DOHH2 (cell line): ENCODE data around the gene ZNF585A.
"Not testable (repeated sequence)": the region's sequence is repeated elsewhere in the genome, so short reads cannot be mapped to it uniquely, and the experiment has no call there.

Source experiments
- EZH2phosphoT487 ChIP-seq: fragments of 200-600 bp; sonication (generic); IDR thresholded peaks from 2 replicates; pipeline ENCODE4 v1.6.1; 2017; ENCODE audit warnings: borderline replicate concordance, mild to moderate bottlenecking, antibody characterized with exemption, low read length, moderate library complexity, mixed read lengths
- TF ChIP-seq, protein P1 (sequence below): fragments of 200-600 bp; sonication (generic); IDR thresholded peaks from one replicate; pipeline ENCODE4 v1.5.1; 2014; ENCODE audit warnings: antibody characterized with exemption, mild to moderate bottlenecking, low read depth, low read length; ENCODE audit not compliant: poor library complexity, severe bottlenecking

DNA sequence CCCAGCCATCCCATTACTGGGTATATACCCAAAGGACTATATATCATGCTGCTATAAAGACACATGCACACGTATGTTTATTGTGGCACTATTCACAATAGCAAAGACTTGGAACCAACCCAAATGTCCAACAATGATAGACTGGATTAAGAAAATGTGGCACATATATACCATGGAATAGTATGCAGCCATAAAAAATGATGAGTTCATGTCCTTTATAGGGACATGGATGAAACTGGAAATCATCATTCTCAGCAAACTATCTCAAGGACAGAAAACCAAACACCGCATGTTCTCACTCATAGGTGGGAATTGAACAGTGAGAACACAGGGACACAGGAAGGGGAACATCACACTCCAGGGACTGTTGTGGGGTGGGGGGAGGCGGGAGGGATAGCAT, 50.4 kb downstream of the ZNF585A start:
- TF ChIP-seq, protein P1, sequence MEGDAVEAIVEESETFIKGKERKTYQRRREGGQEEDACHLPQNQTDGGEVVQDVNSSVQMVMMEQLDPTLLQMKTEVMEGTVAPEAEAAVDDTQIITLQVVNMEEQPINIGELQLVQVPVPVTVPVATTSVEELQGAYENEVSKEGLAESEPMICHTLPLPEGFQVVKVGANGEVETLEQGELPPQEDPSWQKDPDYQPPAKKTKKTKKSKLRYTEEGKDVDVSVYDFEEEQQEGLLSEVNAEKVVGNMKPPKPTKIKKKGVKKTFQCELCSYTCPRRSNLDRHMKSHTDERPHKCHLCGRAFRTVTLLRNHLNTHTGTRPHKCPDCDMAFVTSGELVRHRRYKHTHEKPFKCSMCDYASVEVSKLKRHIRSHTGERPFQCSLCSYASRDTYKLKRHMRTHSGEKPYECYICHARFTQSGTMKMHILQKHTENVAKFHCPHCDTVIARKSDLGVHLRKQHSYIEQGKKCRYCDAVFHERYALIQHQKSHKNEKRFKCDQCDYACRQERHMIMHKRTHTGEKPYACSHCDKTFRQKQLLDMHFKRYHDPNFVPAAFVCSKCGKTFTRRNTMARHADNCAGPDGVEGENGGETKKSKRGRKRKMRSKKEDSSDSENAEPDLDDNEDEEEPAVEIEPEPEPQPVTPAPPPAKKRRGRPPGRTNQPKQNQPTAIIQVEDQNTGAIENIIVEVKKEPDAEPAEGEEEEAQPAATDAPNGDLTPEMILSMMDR: not testable (repeated sequence)
- not testable (repeated sequence) for TF ChIP-seq EZH2phosphoT487
